HFF-Myc (cell line): ENCODE measurements around the gene GLDN.

ENCODE experiments used
- DNase-seq: peaks from one replicate; pipeline ENCODE4 v3.0.0-alpha.2; 2011; ENCODE audit warnings: low read depth; ENCODE audit errors: extremely low read depth
- H3K4me3 ChIP-seq: replicated peaks from 2 replicates; pipeline ENCODE4 v1.5.1; 2011; ENCODE audit warnings: low read depth, mild to moderate bottlenecking, control low read depth, low read length
- TF ChIP-seq, protein P1 (sequence below): IDR thresholded peaks from 2 replicates; pipeline ENCODE4 v1.5.1; 2012; ENCODE audit warnings: mild to moderate bottlenecking, low read depth, low read length, control low read depth; ENCODE audit errors: missing control alignments

The GLDN gene

DNA sequence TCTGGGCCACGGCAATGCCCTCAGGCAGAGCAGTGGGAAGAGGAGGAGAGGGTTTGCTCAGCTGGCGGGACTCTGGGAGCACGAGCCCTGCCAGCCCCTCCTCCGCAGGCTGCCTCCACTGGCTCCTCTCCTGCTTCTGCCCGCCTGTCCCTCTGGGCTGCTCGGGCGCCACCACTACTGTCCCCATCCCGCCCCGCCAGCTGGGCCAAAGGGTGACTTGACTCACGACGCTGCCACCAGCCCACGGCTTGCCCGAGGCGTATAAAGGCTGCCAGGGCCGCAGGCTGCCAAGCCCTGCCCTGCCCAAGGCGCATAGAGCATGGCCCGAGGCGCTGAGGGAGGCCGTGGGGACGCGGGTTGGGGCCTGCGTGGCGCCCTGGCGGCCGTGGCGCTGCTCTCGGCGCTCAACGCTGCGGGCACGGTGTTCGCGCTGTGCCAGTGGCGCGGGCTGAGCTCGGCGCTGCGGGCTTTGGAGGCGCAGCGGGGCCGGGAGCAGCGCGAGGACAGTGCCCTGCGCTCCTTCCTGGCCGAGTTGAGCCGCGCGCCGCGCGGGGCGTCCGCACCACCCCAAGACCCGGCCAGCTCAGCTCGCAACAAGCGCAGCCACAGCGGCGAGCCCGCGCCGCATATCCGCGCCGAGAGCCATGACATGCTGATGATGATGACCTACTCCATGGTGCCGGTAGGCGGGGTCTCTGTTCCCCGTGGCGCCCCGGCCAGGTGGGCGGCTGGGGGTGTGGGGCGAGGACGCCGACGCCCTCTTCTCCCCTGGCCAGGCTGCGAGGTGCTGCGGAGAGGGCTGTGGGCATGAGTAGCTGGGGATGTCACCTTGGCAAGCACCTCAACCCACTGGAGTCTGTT is at the start of gene GLDN:
TSS of gene GLDN (plus strand) at position 290 of the 861 bp plus-strand sequence. CDS start at position 320, 30 bp downstream.
- DNase-seq, result no peak
- H3K4me3 ChIP-seq, result peak within 1 kb of the TSS; percentile 19
- TF ChIP-seq, protein P1, sequence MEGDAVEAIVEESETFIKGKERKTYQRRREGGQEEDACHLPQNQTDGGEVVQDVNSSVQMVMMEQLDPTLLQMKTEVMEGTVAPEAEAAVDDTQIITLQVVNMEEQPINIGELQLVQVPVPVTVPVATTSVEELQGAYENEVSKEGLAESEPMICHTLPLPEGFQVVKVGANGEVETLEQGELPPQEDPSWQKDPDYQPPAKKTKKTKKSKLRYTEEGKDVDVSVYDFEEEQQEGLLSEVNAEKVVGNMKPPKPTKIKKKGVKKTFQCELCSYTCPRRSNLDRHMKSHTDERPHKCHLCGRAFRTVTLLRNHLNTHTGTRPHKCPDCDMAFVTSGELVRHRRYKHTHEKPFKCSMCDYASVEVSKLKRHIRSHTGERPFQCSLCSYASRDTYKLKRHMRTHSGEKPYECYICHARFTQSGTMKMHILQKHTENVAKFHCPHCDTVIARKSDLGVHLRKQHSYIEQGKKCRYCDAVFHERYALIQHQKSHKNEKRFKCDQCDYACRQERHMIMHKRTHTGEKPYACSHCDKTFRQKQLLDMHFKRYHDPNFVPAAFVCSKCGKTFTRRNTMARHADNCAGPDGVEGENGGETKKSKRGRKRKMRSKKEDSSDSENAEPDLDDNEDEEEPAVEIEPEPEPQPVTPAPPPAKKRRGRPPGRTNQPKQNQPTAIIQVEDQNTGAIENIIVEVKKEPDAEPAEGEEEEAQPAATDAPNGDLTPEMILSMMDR, result no peak

DNA sequence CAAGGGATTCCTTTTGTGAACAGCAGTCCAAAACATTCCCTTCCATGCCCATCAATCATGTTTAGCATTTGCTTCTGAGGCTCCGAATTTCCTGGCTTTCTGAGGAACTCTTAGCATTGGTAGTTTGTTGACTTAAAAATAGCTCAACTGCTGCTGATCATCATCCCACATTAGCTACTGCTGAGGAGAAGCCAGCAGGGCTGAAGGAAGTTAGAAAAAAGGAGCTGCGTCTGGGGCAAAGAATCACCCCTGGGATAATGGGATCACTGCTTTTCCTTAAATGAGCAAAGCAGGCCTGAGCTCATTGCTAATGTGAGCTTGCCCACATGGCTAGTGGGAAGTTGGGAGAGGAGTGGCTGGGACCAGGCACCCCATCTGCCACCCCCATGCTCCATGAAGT is 42.8 kb upstream of the GLDN start:
- TF ChIP-seq, protein P1, result no peak
- DNase-seq, result no peak
- no peak overlapping the region for H3K4me3 ChIP-seq

DNA sequence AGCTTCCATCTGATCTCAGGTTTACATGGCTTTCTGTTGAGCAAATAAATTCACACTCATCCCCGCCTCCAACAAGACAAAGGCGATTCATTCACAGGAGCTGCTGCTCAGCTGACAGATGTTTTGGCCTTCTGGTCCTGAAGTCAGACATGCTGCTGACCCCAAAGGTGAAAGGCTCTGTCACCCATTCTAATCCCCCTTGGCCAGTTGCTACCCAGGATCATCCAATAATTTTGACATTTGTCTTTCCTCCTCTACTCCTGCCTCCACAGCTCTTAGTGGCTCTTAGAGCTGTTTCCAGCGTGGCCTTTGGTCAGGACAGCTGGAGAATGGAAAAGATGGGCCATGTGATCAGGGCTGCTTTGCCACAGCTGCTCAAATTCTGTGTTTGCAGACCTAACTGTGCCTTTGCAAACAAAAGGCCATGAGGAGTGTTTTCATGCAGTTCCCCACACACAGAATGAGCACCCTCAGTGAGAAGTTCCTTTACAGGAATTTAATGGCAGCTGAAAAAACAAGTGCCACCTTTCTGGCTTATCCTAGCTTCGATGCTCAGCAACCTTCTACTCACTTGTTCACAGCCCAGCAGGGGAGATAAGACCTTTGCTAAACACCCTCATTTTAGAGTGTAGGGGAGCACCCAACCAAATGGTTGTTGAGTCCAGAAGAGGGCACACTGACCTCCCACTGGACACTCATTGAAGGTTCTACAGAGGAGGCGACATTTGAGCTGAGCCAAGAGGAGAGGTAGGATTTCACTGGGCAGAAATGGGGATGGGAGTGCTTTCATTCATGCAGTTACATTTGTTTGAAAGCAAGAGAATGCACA is 42.1 kb upstream of the GLDN start:
- TF ChIP-seq, protein P1, result no peak
- H3K4me3 ChIP-seq, result no peak overlapping the region
- DNase-seq, result no peak

DNA sequence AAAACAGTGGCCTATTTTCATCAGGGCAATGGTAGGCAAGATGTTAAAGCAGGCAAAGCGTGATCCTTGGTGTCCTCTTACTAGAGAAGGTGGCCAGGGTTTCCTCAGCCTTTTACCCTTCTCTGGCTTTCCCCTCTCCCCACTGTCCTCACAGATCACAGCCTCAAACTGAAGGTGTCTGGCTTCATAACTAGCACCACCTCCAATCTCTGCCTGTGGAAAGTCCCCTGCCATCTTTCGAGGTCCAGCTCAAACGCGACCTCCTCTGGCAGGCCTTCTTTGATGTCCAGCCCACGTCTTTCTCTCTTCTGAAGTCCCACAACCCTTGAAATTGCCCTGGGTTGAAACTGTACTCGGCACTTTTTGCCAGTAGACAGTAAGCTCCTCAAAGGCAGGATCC is 39.0 kb upstream of the GLDN start:
- H3K4me3 ChIP-seq, result no peak overlapping the region
- TF ChIP-seq, protein P1, result no peak

DNA sequence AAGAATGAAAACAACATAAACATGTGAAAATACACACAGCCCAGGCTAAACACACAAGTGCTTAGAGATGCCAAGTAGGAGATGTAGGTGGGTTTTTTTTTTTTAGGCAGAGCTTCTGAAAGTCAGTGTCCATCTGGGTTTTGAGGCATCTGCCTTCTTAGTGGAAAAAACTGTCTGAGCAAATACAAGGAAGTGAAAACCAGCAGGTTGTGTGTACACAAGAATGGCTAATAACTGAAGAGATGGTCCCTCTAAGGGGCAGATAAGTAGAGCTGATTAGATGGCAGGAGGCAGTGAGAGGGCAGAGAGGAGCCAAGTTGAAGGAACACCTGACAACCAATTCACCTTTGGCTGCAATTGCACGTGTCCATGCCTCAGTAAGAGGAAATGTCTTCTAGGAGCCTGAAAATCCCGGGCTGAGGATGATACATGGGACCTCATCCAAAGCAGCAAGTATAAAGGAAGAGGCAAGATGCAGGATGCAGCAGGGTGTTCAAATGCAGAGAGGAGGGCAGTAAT is 37.9 kb upstream of the GLDN start:
- TF ChIP-seq, protein P1, result no peak
- H3K4me3 ChIP-seq, result no peak overlapping the region
- DNase-seq, result no peak

More for the DNA sequence above, 39.0 kb upstream of the GLDN start:
- no peak for DNase-seq

DNA sequence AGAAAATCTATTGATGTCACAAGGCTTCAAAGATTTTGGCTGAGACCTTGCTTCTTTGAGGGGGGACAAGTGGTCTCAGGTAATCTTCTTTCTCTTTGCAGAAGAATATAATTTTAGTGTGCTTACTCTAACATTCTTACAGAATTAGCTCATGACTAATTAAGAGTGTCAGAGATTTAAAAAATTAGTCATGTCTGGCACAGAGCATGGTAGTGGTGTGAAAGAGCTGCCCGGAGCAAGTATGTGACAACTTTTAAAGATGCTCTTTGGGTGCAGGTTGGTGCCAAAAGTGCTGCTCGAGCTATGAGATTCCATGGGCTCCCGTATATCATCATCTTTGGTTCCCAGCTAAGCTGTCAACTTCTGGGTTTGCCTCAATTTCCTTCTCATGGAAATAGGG is 34.1 kb upstream of the GLDN start:
- H3K4me3 ChIP-seq, result no peak overlapping the region
- TF ChIP-seq, protein P1, result no peak
- no peak for DNase-seq
